ENCODE results near the gene BATF.

BATF gene

DNA sequence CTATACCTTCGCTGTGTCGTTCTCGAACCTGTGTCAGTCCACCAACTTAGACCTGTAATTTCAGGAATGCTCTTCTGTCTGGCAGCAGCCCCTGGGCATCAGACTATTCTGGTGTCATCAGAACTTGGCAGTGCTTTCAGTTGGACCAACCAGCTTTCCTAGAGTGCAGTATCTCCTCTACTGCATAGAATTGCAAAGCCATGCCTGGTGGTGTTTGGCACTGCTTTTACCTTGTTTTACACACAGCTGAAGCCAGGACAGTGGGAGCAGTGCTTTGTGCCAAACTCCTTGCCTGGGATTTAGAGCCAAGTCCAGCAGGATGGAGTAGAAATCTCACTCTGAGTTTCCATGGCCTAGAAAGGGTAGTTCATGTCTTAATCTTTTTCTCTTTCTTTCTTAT is 57.6 kb downstream of the BATF start:
- TF ChIP-seq EZH2phosphoT487 (IDR thresholded peaks at IDR 0.05; ENCODE audit: borderline replicate concordance), result no peak
- TF ChIP-seq, protein P1, sequence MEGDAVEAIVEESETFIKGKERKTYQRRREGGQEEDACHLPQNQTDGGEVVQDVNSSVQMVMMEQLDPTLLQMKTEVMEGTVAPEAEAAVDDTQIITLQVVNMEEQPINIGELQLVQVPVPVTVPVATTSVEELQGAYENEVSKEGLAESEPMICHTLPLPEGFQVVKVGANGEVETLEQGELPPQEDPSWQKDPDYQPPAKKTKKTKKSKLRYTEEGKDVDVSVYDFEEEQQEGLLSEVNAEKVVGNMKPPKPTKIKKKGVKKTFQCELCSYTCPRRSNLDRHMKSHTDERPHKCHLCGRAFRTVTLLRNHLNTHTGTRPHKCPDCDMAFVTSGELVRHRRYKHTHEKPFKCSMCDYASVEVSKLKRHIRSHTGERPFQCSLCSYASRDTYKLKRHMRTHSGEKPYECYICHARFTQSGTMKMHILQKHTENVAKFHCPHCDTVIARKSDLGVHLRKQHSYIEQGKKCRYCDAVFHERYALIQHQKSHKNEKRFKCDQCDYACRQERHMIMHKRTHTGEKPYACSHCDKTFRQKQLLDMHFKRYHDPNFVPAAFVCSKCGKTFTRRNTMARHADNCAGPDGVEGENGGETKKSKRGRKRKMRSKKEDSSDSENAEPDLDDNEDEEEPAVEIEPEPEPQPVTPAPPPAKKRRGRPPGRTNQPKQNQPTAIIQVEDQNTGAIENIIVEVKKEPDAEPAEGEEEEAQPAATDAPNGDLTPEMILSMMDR (conservative IDR thresholded peaks at IDR 0.05; ENCODE audit: low read length), result no peak
- no peaks in the 10 kb centered on the region for H3F3A ChIP-seq (ENCODE audit: low read depth)
- H4K20me1 ChIP-seq (ENCODE audit: insufficient read depth, low read length, poor library complexity, severe bottlenecking), result no peaks in the 10 kb centered on the region
- H3K36me3 ChIP-seq (ENCODE audit: insufficient read depth, low read length), result no peaks in the 10 kb centered on the region
- H3K79me2 ChIP-seq (ENCODE audit: insufficient read depth, low read length), result no peaks in the 10 kb centered on the region
- H3K4me3 ChIP-seq (ENCODE audit: low read length, poor library complexity, severe bottlenecking), result no peak overlapping the region
- H3K4me1 ChIP-seq (ENCODE audit: insufficient read depth, low read length, poor library complexity, severe bottlenecking), result peaks cover 12% of the 10 kb centered on the region
- no peaks in the 10 kb centered on the region for H3K27me3 ChIP-seq (ENCODE audit: insufficient read depth, low read length, poor library complexity, severe bottlenecking)
- no peaks in the 10 kb centered on the region for H3K9me3 ChIP-seq (ENCODE audit: insufficient read depth, low read depth, low read length)
- H3K9ac ChIP-seq (ENCODE audit: low read depth, low read length, poor library complexity, severe bottlenecking), result no peak overlapping the region
- H3K9me2 ChIP-seq (replicated peaks; ENCODE audit: low read depth, low read length), result no peaks in the 10 kb centered on the region
- H3K4me2 ChIP-seq (ENCODE audit: low read depth, low read length, poor library complexity, severe bottlenecking), result no peak overlapping the region
- H2AFZ ChIP-seq (ENCODE audit: low read length), result no peak overlapping the region

DNA sequence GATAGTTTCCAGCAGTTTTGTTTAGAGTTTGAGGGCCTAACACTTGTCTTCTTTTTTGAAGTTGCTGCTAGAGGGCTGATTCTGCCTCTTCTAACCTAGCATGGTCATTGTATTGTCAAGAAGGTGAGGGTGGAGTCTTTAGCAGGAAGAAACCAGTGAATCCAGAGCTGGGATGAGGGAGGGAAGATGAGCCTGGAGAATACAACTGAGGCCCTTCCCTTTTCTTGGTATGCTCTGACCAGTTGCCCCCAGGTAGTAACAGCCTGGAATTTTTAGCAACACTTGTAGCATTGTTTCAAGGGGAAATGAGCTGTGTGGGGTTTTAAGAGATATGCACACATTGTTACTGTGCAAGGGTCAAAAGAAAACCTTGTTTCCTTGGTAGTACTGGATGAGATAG is 65.1 kb downstream of the BATF start:
- H3K9me3 ChIP-seq (ENCODE audit: insufficient read depth, low read depth, low read length), result peaks cover 3% of the 10 kb centered on the region; the same call in 1 of the 2 replicates
- H3K4me2 ChIP-seq (ENCODE audit: low read depth, low read length, poor library complexity, severe bottlenecking), result no peak overlapping the region
- no peaks in the 10 kb centered on the region for H3K36me3 ChIP-seq (ENCODE audit: insufficient read depth, low read length)
- H3K79me2 ChIP-seq (ENCODE audit: insufficient read depth, low read length), result no peaks in the 10 kb centered on the region
- no peaks in the 10 kb centered on the region for H3K4me1 ChIP-seq (ENCODE audit: insufficient read depth, low read length, poor library complexity, severe bottlenecking)
- H4K20me1 ChIP-seq (ENCODE audit: insufficient read depth, low read length, poor library complexity, severe bottlenecking), result no peaks in the 10 kb centered on the region
- H3K9me2 ChIP-seq (replicated peaks; ENCODE audit: low read depth, low read length), result no peaks in the 10 kb centered on the region
- no peak overlapping the region for H2AFZ ChIP-seq (ENCODE audit: low read length)
- no peaks in the 10 kb centered on the region for H3K27me3 ChIP-seq (ENCODE audit: insufficient read depth, low read length, poor library complexity, severe bottlenecking)
- H3F3A ChIP-seq (ENCODE audit: low read depth), result no peaks in the 10 kb centered on the region
- TF ChIP-seq EZH2phosphoT487 (IDR thresholded peaks at IDR 0.05; ENCODE audit: borderline replicate concordance), result no peak
- TF ChIP-seq, protein P1 (conservative IDR thresholded peaks at IDR 0.05; ENCODE audit: low read length), result no peak
- no peak overlapping the region for H3K9ac ChIP-seq (ENCODE audit: low read depth, low read length, poor library complexity, severe bottlenecking)
- H3K4me3 ChIP-seq (ENCODE audit: low read length, poor library complexity, severe bottlenecking), result no peak overlapping the region

DNA sequence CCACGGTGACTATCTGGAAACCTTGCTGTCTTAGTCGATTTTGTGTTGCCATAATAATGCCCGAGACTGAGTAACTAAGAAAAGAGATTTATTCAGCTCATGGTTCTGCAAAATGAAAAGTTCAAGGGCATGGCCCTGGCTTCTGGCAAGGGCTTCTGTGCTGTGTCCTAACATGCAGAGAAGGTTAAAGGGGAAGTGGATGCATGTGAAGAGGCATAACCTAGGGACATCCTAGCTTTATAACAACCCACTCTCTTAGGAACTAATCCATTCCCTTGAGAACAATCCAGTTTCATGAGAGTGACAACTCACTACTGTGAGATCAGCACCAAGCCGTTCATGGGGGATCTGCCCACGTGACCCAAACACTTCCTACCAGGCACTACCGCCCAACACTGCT is 67.7 kb downstream of the BATF start:
- no peaks in the 10 kb centered on the region for H3K36me3 ChIP-seq (ENCODE audit: insufficient read depth, low read length)
- TF ChIP-seq EZH2phosphoT487 (IDR thresholded peaks at IDR 0.05; ENCODE audit: borderline replicate concordance), result no peak
- TF ChIP-seq, protein P1 (conservative IDR thresholded peaks at IDR 0.05; ENCODE audit: low read length), result no peak
- H4K20me1 ChIP-seq (ENCODE audit: insufficient read depth, low read length, poor library complexity, severe bottlenecking), result no peaks in the 10 kb centered on the region
- no peaks in the 10 kb centered on the region for H3K79me2 ChIP-seq (ENCODE audit: insufficient read depth, low read length)
- no peaks in the 10 kb centered on the region for H3K27me3 ChIP-seq (ENCODE audit: insufficient read depth, low read length, poor library complexity, severe bottlenecking)
- H3F3A ChIP-seq (ENCODE audit: low read depth), result no peaks in the 10 kb centered on the region
- no peak overlapping the region for H3K4me2 ChIP-seq (ENCODE audit: low read depth, low read length, poor library complexity, severe bottlenecking)
- no peak overlapping the region for H3K4me3 ChIP-seq (ENCODE audit: low read length, poor library complexity, severe bottlenecking)
- no peak overlapping the region for H2AFZ ChIP-seq (ENCODE audit: low read length)
- no peak overlapping the region for H3K9ac ChIP-seq (ENCODE audit: low read depth, low read length, poor library complexity, severe bottlenecking)
- H3K9me3 ChIP-seq (ENCODE audit: insufficient read depth, low read depth, low read length), result peaks cover 3% of the 10 kb centered on the region; the same call in 1 of the 2 replicates
- H3K9me2 ChIP-seq (replicated peaks; ENCODE audit: low read depth, low read length), result no peaks in the 10 kb centered on the region
- no peaks in the 10 kb centered on the region for H3K4me1 ChIP-seq (ENCODE audit: insufficient read depth, low read length, poor library complexity, severe bottlenecking)
